ENCODE results near the gene TNRC6B. TPM values are rescaled to one million over a fixed set of nuclear protein-coding genes. Genes with fewer than 3 reads are reported as not detected.

Gene TNRC6B
- polyA plus RNA-seq, 1 donor (not counting 4 experiments of a cell fraction or from before 2014, with no cell fraction given) = 5.6 TPM

DNA sequence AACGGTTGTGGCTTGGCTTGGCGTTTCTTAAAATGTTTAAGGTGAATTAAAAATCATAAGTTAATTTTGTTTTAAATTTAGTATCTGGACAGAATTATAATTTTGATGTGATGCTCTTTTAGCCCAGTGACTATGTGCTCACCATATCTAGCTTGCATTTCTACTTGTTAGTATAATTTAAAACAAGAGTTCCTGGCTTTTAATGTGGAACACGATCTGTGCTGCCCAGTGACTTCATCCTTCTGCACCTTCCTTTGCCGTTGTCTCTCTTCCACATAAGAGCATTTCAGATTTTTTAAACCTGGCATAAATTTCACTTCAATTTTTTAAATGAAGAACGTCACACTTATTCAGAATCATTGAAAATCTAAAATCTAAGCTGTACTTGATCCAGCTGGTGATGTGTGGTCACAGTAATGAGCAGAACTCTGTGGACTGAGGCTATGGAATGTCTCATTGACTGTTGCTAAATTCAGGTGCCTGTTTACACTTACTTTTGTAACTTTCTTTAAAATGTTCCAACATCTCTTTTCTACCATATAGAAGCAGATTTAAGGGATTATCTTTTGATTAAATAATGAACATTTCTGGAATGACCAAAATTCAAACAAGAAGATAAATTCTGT, 93.1 kb downstream of the TNRC6B start:
- H3K9ac ChIP-seq (ENCODE audit: control insufficient read depth, extremely low read depth, insufficient read depth, low read length) = no peak overlapping the region
- no peaks in the 10 kb centered on the region for H3K27me3 ChIP-seq (ENCODE audit: control insufficient read depth, extremely low read depth, insufficient read depth, low read length)
- no peak overlapping the region for H3K4me3 ChIP-seq (ENCODE audit: control insufficient read depth in 2 of 3, extremely low read depth in 1 of 3, insufficient read depth in 2 of 3, low read depth in 1 of 3, low read length in 3 of 3)
- peaks cover 4 to 15% of the 10 kb centered on the region in 2 experiments for H3K36me3 ChIP-seq (ENCODE audit: control insufficient read depth in 2 of 2, extremely low read depth in 1 of 2, insufficient read depth in 2 of 2, low read length in 2 of 2)
- H3K9me1 ChIP-seq (ENCODE audit: control insufficient read depth, extremely low read depth, insufficient read depth, low read length) = no peaks in the 10 kb centered on the region
- H2AFZ ChIP-seq (ENCODE audit: control insufficient read depth, low read length) = no peak overlapping the region
- no peak overlapping the region for H3K4me2 ChIP-seq (ENCODE audit: control insufficient read depth, extremely low read depth, insufficient read depth, low read depth, low read length)
- DNase-seq (ENCODE audit: low read depth, low spot score) = no peak
- H4K20me1 ChIP-seq (ENCODE audit: control insufficient read depth, extremely low read depth, insufficient read depth, low read length) = no peaks in the 10 kb centered on the region
- no peak overlapping the region for H3K27ac ChIP-seq (ENCODE audit: control insufficient read depth, insufficient read depth, low read length)
- TF ChIP-seq, protein P1, sequence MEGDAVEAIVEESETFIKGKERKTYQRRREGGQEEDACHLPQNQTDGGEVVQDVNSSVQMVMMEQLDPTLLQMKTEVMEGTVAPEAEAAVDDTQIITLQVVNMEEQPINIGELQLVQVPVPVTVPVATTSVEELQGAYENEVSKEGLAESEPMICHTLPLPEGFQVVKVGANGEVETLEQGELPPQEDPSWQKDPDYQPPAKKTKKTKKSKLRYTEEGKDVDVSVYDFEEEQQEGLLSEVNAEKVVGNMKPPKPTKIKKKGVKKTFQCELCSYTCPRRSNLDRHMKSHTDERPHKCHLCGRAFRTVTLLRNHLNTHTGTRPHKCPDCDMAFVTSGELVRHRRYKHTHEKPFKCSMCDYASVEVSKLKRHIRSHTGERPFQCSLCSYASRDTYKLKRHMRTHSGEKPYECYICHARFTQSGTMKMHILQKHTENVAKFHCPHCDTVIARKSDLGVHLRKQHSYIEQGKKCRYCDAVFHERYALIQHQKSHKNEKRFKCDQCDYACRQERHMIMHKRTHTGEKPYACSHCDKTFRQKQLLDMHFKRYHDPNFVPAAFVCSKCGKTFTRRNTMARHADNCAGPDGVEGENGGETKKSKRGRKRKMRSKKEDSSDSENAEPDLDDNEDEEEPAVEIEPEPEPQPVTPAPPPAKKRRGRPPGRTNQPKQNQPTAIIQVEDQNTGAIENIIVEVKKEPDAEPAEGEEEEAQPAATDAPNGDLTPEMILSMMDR (optimal IDR thresholded peaks at IDR 0.05 in 1 of 3, IDR thresholded peaks at IDR 0.05 in 1 of 3, conservative IDR thresholded peaks at IDR 0.05 in 1 of 3; ENCODE audit: extremely low read depth in 1 of 3, insufficient read depth in 2 of 3, low read length in 3 of 3) = no peak
- TF ChIP-seq EZH2 (IDR thresholded peaks at IDR 0.05; ENCODE audit: low read length) = no peak
- FAIRE-seq = no peak
- no peaks in the 10 kb centered on the region for H3K9me3 ChIP-seq (ENCODE audit: control insufficient read depth, low read depth, low read length)
- no peaks in the 10 kb centered on the region for H3K79me2 ChIP-seq (ENCODE audit: control insufficient read depth, insufficient read depth, low read length)
- peaks cover under 1% of the 10 kb centered on the region for H3K4me1 ChIP-seq (ENCODE audit: control insufficient read depth, extremely low read depth, insufficient read depth, low read length)
- dilution Hi-C loops (cut with MboI; ENCODE audit: extremely low pct_ligation_motif_present, low sequenced_read_pairs) = no loop called here

DNA sequence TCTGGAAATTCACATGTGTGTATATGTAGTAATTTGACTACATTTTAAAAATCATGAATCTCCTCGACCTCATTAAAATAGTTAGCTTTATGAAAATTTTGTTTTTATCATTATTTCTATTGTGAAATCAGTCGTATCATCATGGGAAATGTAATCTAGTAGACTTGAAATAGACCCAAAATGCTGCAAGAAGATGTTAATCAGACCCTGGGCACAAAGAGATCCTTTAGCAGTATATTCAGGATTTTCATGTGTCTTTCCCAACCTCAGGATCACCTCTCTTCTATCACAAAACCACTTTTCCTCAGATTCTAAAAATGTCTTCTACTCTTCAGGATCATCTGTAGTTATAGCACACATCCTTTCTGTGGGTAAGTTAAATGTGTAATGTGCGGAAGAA, 93.7 kb downstream of the TNRC6B start:
- Histone ChIP-seq H3K36me3 (ENCODE audit: control insufficient read depth in 2 of 2, extremely low read depth in 1 of 2, insufficient read depth in 2 of 2, low read length in 2 of 2) (peaks cover 4 to 13% of the 10 kb centered on the region in 2 experiments), H3K27ac (ENCODE audit: control insufficient read depth, insufficient read depth, low read length) (no peak overlapping the region)
- TF ChIP-seq, protein P1 (optimal IDR thresholded peaks at IDR 0.05 in 1 of 3, IDR thresholded peaks at IDR 0.05 in 1 of 3, conservative IDR thresholded peaks at IDR 0.05 in 1 of 3; ENCODE audit: extremely low read depth in 1 of 3, insufficient read depth in 2 of 3, low read length in 3 of 3) = no peak
- TF ChIP-seq EZH2 (IDR thresholded peaks at IDR 0.05; ENCODE audit: low read length) = no peak

More for the DNA sequence above, 93.7 kb downstream of the TNRC6B start:
- Histone ChIP-seq H2AFZ (ENCODE audit: control insufficient read depth, low read length) (no peak overlapping the region), H3K27me3 (ENCODE audit: control insufficient read depth, extremely low read depth, insufficient read depth, low read length) (no peaks in the 10 kb centered on the region), H3K9me1 (ENCODE audit: control insufficient read depth, extremely low read depth, insufficient read depth, low read length) (no peaks in the 10 kb centered on the region), H4K20me1 (ENCODE audit: control insufficient read depth, extremely low read depth, insufficient read depth, low read length) (no peaks in the 10 kb centered on the region), H3K9me3 (ENCODE audit: control insufficient read depth, low read depth, low read length) (no peaks in the 10 kb centered on the region), H3K9ac (ENCODE audit: control insufficient read depth, extremely low read depth, insufficient read depth, low read length) (no peak overlapping the region), H3K79me2 (ENCODE audit: control insufficient read depth, insufficient read depth, low read length) (no peaks in the 10 kb centered on the region), H3K4me2 (ENCODE audit: control insufficient read depth, extremely low read depth, insufficient read depth, low read depth, low read length) (no peak overlapping the region), H3K4me3 (ENCODE audit: control insufficient read depth in 2 of 3, extremely low read depth in 1 of 3, insufficient read depth in 2 of 3, low read depth in 1 of 3, low read length in 3 of 3) (no peak overlapping the region), H3K4me1 (ENCODE audit: control insufficient read depth, extremely low read depth, insufficient read depth, low read length) (peaks cover 7% of the 10 kb centered on the region)
- FAIRE-seq (no peak), DNase-seq (ENCODE audit: low read depth, low spot score) (no peak)
- dilution Hi-C loops (cut with MboI; ENCODE audit: extremely low pct_ligation_motif_present, low sequenced_read_pairs) = no loop called here

Data from keratinocyte (primary cell).